Endothelial cell of umbilical vein (primary cell): ENCODE measurements around the gene MINDY4. TPM values are rescaled to one million over a fixed set of nuclear protein-coding genes. Genes with fewer than 3 reads are reported as not detected.

ENCODE experiments used
- BruUV-seq: library from RNA; stranded (reverse); fragments of 400-500 nt; replicated peaks from 2 replicates; lab custom pipeline; 2021; lab: Mats Ljungman, UMichigan
- CTCF ChIA-PET: fragments of 300-600, 350-600 bp; sonication (Branson Sonifier 250); formaldehyde crosslinking; loops from one replicate; lab custom pipeline; 2021; ENCODE audit warnings: antibody characterized with exemption, inconsistent platforms; lab: Charles Lee
- POLR2A ChIA-PET: fragments of 300-600, 350-600 bp; sonication (Branson Sonifier 250); formaldehyde crosslinking; loops from one replicate; lab custom pipeline; 2021; ENCODE audit warnings: antibody characterized with exemption, inconsistent platforms; lab: Charles Lee
- DNase-seq: peaks from one replicate; pipeline ENCODE4 v3.0.0-alpha.2; 2011; ENCODE audit warnings: low read depth, low spot score
- FAIRE-seq: peaks from 2 replicates; lab custom pipeline; 2011; peaks lifted over from hg19 to GRCh38; lab: Jason Lieb, UNC
- H2AFZ ChIP-seq: 2 replicates; pipeline ENCODE4 v1.6.0; 2012; ENCODE audit warnings: low read depth, low read length, control low read depth, inconsistent platforms
- H3K27ac ChIP-seq: 2 replicates; pipeline ENCODE4 v1.5.1; 2011; ENCODE audit warnings: low read depth, mild to moderate bottlenecking, control low read depth, low read length, moderate library complexity; ENCODE audit not compliant: insufficient read depth
- H3K27me3 ChIP-seq, 2 experiments: 2 replicates each; pipeline versions ENCODE4 v1.6.0 to v1.6.1; 2011; ENCODE audit warnings: low read length in 2 of 2, mixed read lengths in 1 of 2; ENCODE audit not compliant: control insufficient read depth in 2 of 2, insufficient read depth in 2 of 2
- H3K36me3 ChIP-seq, 2 experiments: 2 replicates in 1 of 2; 3 replicates in 1 of 2; pipeline ENCODE4 v1.5.1; 2011; ENCODE audit warnings: low read length in 2 of 2, mild to moderate bottlenecking in 1 of 2, moderate library complexity in 1 of 2; ENCODE audit not compliant: control insufficient read depth in 2 of 2, insufficient read depth in 2 of 2; ENCODE audit errors: extremely low read depth in 1 of 2
- H3K4me1 ChIP-seq: 3 replicates; pipeline ENCODE4 v1.5.1; 2011; ENCODE audit warnings: mild to moderate bottlenecking, low read length; ENCODE audit not compliant: control insufficient read depth, insufficient read depth; ENCODE audit errors: extremely low read depth
- H3K4me2 ChIP-seq: 2 replicates; pipeline ENCODE4 v1.6.1; 2011; ENCODE audit warnings: low read length, control low read depth, mixed read lengths; ENCODE audit not compliant: insufficient read depth
- H3K4me3 ChIP-seq, 3 experiments: fragments of 200-600 bp in 1 of 3; sonication (generic), shearing (Covaris generic) in 1 of 3; replicated peaks in 1 of 3; 2 replicates each; pipeline ENCODE4 v1.5.1; 2011 to 2016; ENCODE audit warnings: control low read depth in 3 of 3, low read length in 3 of 3, mild to moderate bottlenecking in 2 of 3, inconsistent platforms in 1 of 3, low read depth in 1 of 3, moderate library complexity in 1 of 3; ENCODE audit not compliant: insufficient read depth in 1 of 3
- H3K79me2 ChIP-seq: 2 replicates; pipeline ENCODE4 v1.6.0; 2012; ENCODE audit warnings: low read length, inconsistent platforms; ENCODE audit not compliant: control insufficient read depth, insufficient read depth
- H3K9ac ChIP-seq: replicated peaks from 2 replicates; pipeline ENCODE3; 2011; ENCODE audit warnings: low read length, control low read depth; ENCODE audit not compliant: insufficient read depth; ENCODE audit errors: extremely low read depth
- H3K9me1 ChIP-seq: replicated peaks from 3 replicates; pipeline ENCODE4 v1.6.0; 2011; ENCODE audit warnings: mild to moderate bottlenecking, low read length; ENCODE audit not compliant: control insufficient read depth, insufficient read depth; ENCODE audit errors: extremely low read depth
- H3K9me3 ChIP-seq: replicated peaks from 2 replicates; pipeline ENCODE4 v1.5.1; 2012; ENCODE audit warnings: low read length, inconsistent platforms; ENCODE audit not compliant: control insufficient read depth, insufficient read depth
- H4K20me1 ChIP-seq: replicated peaks from 2 replicates; pipeline ENCODE3; 2011; ENCODE audit warnings: mild to moderate bottlenecking, low read length; ENCODE audit not compliant: control insufficient read depth, insufficient read depth; ENCODE audit errors: extremely low read depth
- EZH2 ChIP-seq: IDR thresholded peaks from 2 replicates; pipeline ENCODE4 v1.6.1; 2012; ENCODE audit warnings: borderline replicate concordance, low read depth, mild to moderate bottlenecking, moderate library complexity, low read length, inconsistent platforms; ENCODE audit not compliant: severe bottlenecking
- FOS ChIP-seq: IDR thresholded peaks from 2 replicates; pipeline ENCODE4 v1.6.1; 2011; ENCODE audit warnings: mild to moderate bottlenecking, low read length, moderate library complexity, borderline replicate concordance; ENCODE audit not compliant: insufficient read depth
- GATA2 ChIP-seq: IDR thresholded peaks from 2 replicates; pipeline ENCODE4 v1.7.0; 2011; ENCODE audit warnings: low read depth, mild to moderate bottlenecking, moderate library complexity, mixed read lengths, low read length; ENCODE audit not compliant: insufficient read length, insufficient read depth
- JUN ChIP-seq: IDR thresholded peaks from 2 replicates; pipeline ENCODE4 v1.6.1; 2011; ENCODE audit warnings: borderline replicate concordance, low read depth; ENCODE audit not compliant: insufficient read length, insufficient read depth
- MYC ChIP-seq: IDR thresholded peaks from one replicate; pipeline ENCODE4 v1.6.1; 2011; ENCODE audit warnings: mild to moderate bottlenecking, low read depth, low read length
- POLR2A ChIP-seq: IDR thresholded peaks from 2 replicates; pipeline ENCODE4 v1.6.1; 2012; ENCODE audit warnings: low read depth, mild to moderate bottlenecking, control low read depth, low read length
- POLR2AphosphoS5 ChIP-seq: IDR thresholded peaks from 2 replicates; pipeline ENCODE4 v1.6.1; 2012; ENCODE audit warnings: low read depth, mild to moderate bottlenecking, control low read depth, low read length, moderate library complexity; ENCODE audit not compliant: insufficient read depth
- dilution Hi-C: fragments of 300-500 bp; cut with MboI; formaldehyde crosslinking; loops from one replicate; pipeline ENCODE4 v1.15.0; 2019; ENCODE audit warnings: low sequenced_read_pairs; ENCODE audit not compliant: extremely low pct_ligation_motif_present
- intact Hi-C: fragments of 100-400 bp; cut with micrococcal nuclease; formaldehyde crosslinking; loops from one replicate; pipeline ENCODE4 v1.10.0; 2022
- polyA plus RNA-seq, 4 experiments: library from polyadenylated mRNA; depleted of rRNA in 3 of 4; stranded (reverse) in 3 of 4; unstranded in 1 of 4; fragments of >200 nt; gene quantifications; 2 replicates each; pipeline versions ENCODE4 v1.2.1 to v1.2.3, GENCODE V29; 2011 to 2012; ENCODE audit warnings: missing spikeins in 1 of 4
- total RNA-seq: library from RNA; stranded (reverse); gene quantifications from 2 replicates; pipeline ENCODE4 v1.2.3, GENCODE V29; 2021
- TF ChIP-seq, protein P1 (sequence below): IDR thresholded peaks from 2 replicates; pipeline ENCODE4 v1.6.1; 2011; ENCODE audit not compliant: insufficient read depth, insufficient read length
- TF ChIP-seq, protein P2 (sequence below), 2 donors: IDR thresholded peaks; 1 replicate in 1 of 2; 2 replicates in 1 of 2; pipeline ENCODE4 v1.5.1; 2011; ENCODE audit warnings: low read length in 2 of 2, mild to moderate bottlenecking in 2 of 2, moderate library complexity in 2 of 2, control low read depth in 1 of 2, inconsistent platforms in 1 of 2, low read depth in 1 of 2; ENCODE audit not compliant: insufficient read depth in 1 of 2; ENCODE audit errors: extremely low read depth in 1 of 2

MINDY4 gene
- total and polyA plus RNA-seq, 2 donors (not counting 3 experiments of a cell fraction or from before 2014, with no cell fraction given) = 2.2 to 4.7 TPM

DNA sequence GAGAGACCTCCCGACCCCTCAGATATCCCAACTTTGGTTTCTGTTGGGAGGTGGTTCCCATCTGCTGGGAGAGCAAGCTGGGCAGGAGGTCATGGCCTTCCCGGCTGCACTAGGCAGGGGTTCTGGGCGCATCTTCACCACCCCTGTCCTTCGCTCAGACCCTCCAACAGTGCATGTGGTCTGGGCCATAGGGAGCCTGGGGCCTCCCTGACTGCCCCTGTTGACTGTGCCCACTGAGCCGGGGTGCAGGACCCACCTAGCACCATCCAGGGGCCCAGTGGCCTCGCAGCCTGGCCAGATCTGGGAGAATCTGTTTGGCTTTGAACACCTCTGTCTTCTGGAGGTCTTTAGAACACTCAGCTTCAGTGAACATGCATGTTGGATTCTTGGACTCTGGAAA lies 38.0 kb upstream of the MINDY4 start:
- no peak for TF ChIP-seq EZH2
- no peak for TF ChIP-seq MYC
- TF ChIP-seq GATA2 = no peak
- TF ChIP-seq, protein P1, sequence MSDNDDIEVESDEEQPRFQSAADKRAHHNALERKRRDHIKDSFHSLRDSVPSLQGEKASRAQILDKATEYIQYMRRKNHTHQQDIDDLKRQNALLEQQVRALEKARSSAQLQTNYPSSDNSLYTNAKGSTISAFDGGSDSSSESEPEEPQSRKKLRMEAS = no peak
- TF ChIP-seq POLR2AphosphoS5 = no peak
- TF ChIP-seq, protein P2, sequence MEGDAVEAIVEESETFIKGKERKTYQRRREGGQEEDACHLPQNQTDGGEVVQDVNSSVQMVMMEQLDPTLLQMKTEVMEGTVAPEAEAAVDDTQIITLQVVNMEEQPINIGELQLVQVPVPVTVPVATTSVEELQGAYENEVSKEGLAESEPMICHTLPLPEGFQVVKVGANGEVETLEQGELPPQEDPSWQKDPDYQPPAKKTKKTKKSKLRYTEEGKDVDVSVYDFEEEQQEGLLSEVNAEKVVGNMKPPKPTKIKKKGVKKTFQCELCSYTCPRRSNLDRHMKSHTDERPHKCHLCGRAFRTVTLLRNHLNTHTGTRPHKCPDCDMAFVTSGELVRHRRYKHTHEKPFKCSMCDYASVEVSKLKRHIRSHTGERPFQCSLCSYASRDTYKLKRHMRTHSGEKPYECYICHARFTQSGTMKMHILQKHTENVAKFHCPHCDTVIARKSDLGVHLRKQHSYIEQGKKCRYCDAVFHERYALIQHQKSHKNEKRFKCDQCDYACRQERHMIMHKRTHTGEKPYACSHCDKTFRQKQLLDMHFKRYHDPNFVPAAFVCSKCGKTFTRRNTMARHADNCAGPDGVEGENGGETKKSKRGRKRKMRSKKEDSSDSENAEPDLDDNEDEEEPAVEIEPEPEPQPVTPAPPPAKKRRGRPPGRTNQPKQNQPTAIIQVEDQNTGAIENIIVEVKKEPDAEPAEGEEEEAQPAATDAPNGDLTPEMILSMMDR (IDR thresholded peaks at IDR 0.05; ENCODE audit: extremely low read depth in 1 of 2, insufficient read depth in 1 of 2, low read depth in 1 of 2, low read length in 2 of 2) = no peak
- no peak for TF ChIP-seq FOS
- no peak for TF ChIP-seq JUN
- TF ChIP-seq POLR2A = no peak
- no peaks in the 10 kb centered on the region for H3K9me1 ChIP-seq
- no peaks in the 10 kb centered on the region for H4K20me1 ChIP-seq
- no peaks in the 10 kb centered on the region for H3K4me1 ChIP-seq
- ChIA-PET POLR2A (no interaction called here), CTCF (no interaction called here)
- dilution Hi-C loops (no loop called here), intact Hi-C loops (no loop called here)
- H3K36me3 ChIP-seq = no peaks in the 10 kb centered on the region
- H3K27ac ChIP-seq = no peak overlapping the region
- H3K79me2 ChIP-seq = no peaks in the 10 kb centered on the region
- no TSS peak for BruUV-seq
- no peak overlapping the region for H2AFZ ChIP-seq
- no peak for DNase-seq
- H3K4me2 ChIP-seq = no peak overlapping the region
- FAIRE-seq = no peak
- H3K4me3 ChIP-seq = no peak overlapping the region
- peaks cover 5 to 13% of the 10 kb centered on the region in 2 experiments for H3K27me3 ChIP-seq
- H3K9ac ChIP-seq = no peak overlapping the region
- no peaks in the 10 kb centered on the region for H3K9me3 ChIP-seq
